DMS153 treated with DMSO at 0.1 percent for 48 hours (cell line): ENCODE results near the gene ARID1B.

Source experiments
- DNase-seq: peaks from one replicate; lab custom pipeline; 2025; ENCODE audit not compliant: unreplicated experiment; lab: John Stamatoyannopoulos, UW

The ARID1B gene

DNA sequence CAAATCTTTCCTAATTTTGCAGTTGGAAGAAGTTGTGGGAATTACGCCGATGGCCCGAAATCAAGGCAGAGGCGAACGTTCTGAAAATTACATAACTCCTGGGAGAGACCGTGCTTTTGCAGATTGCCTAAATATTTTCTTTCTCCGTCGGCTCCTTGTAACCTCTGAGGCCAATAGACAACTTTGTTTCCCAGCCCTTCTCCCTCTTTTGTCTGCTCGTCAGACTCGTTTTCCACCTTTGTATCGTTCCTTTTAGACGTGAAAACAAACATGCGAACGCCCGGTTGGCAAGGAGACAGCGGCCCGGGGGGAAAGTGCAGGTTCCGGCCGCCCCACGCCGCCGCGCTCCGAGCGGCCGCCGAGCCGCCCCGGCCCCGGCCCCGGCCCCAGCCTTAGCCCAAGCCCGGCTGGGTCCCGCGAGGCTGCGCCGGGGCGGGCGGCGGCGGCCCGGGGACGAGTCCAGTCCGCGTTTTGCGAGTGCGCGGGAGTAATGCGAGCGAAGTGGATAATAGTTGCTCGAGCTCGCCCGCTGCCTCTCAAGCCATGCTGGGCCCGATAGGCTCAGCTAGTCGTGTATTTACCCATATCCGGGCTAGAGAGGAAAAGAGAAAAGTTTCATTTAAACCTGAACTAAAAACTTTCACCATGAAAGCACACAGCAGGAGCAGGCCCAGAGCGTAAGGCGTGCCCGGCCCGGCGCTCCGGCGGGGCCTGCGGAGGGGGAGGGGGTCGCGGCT is at the start of gene ARID1B:
Gene ARID1B, plus strand, starts transcription at position 539 of the 737 bp plus-strand sequence. CDS start 303 bp downstream, outside the sequence.
- no peak for DNase-seq

DNA sequence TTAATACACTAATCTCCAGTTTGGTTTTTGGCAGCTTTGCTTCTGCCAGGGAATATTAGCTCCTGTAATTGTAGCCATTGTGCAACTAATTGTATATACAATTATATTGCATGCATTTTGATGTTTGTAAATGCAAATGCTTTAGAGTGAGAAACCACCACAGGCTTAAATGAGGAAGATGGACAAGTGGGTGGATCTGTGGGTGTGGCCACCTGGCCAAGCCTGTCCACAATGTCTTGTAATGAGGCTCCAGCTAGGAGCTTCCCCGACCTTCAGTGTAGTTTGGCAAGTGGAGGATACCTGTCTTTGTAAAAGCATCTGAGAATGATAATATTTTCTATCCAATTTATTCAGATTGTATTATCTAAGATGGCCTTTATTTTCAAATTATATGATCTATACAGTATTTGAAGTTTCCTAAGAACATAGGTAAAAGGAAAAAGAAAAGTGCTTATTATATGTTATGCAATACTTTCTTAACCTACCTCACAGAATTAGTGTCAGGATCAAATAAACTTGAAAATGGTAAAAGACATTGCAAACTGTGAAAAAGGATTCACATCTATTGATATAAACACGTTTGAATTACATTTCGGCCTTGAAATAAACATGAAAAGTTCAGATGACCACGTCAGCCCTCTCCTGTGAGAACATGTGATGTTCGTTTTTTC is 49.3 kb upstream of the ARID1B start:
- DNase-seq = no peak

DNA sequence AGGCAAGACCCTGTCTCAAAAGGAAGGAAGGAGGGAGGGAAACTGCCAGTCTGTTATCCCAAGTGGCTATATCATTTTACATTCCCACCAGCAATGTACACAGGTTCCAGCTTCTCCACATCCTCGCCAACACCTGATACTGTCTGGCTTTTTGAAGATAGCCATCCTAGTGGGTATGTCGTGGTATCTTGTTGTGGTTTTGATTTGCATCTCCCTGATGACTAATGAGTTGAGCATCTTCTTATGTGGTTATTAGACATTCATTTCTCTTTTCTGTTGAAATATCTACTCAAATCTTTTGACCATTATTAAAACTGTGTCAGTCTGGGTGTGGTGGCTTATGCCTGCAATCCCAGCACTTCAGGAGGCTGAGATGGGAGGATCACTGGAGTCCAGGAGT is 47.9 kb upstream of the ARID1B start:
- no peak for DNase-seq

DNA sequence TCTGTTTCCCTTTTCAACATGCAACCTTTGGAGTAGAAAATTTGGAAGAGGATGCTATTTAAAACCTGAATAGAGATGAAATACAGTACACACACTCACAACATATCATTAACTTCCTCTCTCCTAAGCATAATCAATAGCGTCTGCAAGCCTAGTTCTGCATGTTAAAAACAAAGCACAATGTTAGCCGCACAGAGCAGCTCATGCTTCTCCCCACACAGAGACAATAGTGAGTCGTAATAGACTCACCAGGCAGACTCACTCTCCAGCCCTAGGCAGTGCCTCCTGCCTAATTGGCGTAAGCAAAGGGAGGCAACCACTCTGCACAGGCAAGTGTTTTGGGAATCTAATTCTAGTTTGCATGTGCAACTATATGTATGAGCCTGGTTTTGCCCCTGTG is 45.8 kb upstream of the ARID1B start:
- peak; percentile 8 for DNase-seq

DNA sequence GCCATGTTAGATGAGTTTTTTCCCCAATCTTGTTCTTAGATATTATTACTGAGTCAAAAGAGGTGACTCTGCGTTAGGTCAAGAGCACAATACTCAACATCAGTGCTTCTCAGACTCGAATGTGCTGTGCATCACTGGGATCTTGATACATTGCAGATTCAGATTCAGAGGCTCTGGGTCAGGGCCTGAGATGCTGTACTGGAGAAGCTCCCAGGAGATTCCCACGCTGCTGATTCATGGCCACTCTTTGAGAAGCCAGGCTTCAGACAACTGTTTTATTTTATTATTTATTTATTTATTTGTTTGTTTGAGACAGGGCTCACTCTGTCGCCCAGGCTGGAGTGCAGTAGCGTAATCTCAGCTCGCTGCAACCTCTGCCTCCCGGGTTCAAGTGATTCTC is 41.4 kb upstream of the ARID1B start:
- no peak for DNase-seq

DNA sequence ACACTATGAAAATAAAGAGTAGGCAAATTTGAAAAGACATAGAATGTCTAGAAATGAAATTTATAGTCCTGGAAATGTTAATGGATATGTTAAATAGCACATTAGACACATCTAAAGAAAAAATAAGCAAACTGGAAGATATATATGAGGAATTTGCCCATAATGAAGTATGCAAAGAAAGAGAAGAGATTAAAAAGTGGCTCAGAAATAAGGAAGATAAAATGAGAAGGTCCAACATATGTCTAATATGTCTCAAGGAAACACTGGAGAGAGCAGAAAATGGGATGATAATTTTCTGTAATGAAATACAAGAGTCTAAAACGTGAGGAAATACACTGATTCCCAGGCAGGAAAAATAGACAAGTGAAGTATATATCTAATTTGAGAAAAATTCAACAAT is 36.6 kb upstream of the ARID1B start:
- DNase-seq = no peak

DNA sequence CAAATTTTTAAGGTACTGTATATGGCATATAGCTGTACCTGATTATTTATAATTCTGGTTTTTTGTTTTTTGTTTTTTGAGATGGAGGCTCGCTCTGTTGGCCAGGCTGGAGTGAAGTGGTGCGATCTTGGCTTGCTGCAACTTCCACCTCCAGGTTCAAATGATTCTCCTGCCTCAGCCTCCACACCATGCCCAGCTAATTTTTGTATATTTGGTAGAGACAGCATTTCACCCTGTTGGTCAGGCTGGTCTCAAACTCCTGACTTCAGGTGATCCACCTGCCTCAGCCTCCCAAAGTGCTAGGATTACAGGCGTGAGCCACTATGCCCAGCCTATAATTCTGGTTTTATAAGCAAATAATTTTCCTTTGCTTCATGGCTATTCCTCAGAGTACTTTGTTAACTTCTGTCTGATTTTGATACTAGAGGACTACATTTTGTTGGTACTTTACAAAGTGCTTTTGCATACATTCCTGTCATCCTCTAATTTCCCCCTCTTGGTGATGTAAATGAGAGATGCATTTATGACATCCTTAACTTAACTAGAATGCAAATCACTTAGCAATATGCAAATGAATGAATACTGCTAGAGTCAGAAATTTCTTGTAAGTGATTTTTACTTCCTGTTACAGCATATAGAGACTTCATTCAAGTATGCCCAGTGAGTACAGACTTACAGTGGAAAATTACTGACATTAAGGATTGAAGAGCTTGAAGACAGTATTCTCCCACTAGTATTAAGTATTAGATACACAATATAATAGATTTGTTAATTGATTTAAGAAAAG is 35.7 kb upstream of the ARID1B start:
- DNase-seq = no peak

DNA sequence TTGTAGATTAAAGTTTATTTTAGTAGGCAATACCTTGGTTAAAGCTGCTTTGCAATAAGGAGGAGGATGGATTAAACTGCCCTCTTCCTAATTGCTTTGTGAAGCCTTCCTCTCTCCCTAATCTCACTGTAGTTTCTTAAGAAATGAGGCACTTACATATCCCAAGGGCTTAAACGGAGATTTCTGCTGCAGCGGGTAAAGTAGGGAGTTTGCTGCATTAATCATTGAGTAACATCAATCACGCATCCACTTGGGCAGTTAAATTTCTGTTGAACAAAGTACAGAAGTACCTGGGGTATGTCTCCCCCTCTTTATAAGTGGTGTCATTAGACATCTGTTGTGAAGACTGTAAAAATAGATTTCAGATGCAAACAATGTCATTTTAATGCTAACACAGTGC is 29.5 kb upstream of the ARID1B start:
- no peak for DNase-seq

DNA sequence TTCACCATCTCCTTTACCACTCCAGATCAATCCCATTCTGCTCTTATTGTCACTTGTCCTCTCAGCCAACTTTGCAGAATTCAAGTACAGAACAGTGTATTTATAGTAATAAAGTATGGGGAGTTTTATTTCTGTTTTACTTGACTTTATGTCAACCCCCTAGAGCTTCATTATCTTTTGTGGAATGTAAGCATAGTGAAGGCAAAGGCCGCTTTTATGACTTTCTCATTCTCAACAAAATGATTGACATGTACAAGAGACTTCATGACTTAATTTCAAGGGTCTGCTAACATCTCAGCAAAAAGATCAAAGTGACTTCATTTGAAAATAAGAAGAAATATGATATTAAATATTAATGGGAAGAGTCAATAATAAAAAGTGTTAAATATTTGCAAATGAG is 28.7 kb upstream of the ARID1B start:
- no peak for DNase-seq

DNA sequence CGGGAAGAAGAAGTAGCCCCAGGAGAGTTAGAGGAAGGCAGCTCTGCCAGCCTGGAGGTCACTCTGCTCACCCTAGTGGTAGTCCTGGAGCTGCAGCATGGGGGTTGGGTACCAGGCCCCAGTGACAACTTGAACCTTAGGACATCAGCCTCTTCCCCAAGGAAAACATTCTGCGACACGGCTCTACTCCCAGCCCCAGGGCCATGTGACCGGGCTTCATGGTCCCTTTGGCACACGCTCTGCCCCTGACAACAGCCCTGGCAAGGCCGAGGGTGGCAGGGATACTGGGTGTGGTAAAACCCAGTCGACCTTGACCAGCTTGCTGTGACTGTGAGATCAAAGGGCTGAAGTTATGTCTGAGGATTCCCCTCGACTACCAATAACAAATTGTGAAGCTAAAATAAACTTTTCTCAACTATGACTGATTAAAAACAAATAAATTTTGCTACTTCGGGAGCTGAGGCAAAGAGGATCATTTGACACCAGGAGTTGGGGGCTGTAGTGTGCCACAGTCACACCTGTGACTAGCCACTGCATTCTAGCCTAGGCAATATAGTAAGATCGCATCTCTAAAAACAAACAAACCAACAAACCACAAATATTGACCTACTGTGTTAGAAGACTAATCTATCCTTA is 24.4 kb upstream of the ARID1B start:
- no peak for DNase-seq

DNA sequence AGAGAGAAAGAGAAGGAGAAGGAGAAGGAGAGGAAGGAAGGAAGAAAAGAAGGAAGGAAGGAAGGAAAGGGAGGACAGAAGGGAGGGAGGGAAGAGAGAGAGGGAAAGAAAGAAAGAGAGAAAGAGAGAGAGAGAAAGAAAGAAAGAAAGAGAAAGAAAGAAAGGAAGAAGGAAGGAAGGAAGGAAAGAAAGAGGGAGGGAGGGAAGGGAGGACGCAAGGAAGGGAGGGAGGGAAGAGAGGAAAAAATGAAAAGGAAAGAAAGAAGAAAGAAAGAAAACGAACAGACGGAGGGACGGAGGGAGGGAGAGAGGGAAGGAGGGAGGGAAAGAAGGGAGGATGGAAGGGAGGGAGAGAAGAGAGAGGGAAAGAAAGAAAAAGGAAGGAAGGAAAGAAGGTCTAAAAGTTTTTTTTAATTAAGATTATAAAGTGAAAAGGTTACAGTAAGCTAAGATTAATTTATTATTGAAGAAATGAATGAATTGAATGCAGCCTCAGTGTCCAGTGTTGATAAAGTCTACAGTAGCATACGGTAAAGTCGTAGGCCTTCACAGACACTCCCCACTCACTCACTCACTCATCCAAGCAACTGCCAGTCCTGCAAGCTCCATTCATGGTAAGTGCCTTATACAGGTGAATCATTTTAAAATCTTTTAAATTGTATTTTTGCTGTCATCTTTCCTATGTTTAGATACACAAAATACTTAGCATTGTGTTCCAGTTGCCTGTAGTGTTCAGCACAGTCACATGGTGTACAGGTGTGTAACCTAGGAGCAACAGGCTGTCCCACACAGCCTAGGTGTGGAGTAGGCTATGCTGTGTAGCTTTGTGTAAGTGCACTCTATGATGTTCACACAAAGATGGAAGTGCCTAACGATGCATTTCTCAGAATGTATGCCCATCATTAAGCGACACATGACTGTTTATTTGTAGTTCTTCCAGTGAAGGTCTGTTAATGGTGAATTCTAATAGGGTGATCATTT is 20.3 kb upstream of the ARID1B start:
- no peak for DNase-seq

DNA sequence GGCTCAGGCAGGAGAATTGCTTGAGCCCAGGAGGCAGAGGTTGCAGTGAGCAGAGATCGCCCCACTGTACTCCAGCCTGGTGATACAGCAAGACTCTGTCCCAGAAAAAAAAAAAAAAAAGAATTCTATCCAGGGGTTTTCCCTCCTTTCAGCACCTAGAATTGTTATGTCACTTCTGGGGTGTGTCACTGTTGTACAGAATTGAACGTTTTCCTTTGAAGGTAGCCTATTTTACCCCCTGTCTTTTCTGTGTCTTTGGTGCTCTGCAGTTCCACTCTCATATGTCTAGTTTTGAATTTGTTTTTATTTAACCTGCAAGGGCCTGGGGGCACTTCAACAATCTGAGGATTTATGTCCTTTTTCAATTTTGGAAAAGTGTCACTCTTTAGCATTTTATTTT is 19.3 kb upstream of the ARID1B start:
- no peak for DNase-seq

DNA sequence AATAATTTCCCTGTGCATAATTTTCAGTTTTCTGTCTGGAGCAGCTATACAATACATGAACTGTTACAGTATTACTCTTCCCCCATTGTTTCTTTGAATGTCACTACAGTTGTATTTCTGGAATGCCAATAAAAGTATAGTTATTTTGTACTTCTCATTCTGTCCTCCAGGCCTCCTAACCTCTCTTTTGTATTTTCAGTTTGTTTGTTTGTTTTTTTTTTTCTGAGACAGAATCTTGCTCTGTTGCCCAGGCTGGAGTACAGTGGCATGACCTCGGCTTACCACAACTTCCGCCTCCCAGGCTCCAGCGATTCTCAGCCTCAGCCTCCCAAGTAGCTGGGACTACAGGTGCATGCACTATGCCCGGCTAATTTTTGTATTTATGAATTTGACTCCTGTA is 16.8 kb upstream of the ARID1B start:
- no peak for DNase-seq

DNA sequence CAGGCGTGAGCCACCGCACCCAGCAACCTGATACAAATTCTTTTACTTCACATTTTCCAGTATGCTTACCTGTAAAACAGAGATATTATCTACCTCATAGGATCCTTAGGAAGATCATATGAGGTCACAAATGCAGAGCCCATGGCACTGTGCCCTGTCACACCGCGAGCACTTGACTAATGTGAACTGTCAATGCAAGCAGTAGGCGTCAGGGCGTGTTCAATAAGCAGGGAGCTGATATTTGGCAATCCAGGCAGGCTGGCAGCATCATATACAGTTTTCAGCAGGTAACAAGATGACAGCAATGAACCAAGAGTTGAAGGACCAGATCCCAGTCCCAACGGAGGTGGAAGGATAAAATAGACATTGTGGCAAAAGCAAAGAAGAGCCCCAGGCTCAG is 14.6 kb upstream of the ARID1B start:
- no peak for DNase-seq

DNA sequence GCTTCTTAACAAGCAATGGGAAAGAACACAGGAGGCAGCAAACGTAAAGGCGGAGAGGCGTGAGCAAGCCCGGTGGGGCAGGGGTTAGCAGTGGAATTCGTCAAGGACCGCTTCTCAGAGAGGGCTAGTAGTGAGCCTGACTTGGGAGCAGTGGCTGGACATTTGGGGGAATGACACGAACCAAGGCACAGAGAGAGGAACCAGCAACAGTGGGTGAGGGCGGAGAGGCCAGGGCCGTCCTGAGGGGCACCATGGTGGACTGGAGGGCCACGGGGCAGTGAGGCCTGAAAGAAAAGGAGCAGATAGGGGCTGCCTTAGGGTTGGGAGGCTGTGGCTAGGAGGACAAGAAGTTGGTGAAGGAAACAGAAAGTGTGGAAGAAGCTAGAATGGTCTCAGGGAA is 12.1 kb upstream of the ARID1B start:
- no peak for DNase-seq

DNA sequence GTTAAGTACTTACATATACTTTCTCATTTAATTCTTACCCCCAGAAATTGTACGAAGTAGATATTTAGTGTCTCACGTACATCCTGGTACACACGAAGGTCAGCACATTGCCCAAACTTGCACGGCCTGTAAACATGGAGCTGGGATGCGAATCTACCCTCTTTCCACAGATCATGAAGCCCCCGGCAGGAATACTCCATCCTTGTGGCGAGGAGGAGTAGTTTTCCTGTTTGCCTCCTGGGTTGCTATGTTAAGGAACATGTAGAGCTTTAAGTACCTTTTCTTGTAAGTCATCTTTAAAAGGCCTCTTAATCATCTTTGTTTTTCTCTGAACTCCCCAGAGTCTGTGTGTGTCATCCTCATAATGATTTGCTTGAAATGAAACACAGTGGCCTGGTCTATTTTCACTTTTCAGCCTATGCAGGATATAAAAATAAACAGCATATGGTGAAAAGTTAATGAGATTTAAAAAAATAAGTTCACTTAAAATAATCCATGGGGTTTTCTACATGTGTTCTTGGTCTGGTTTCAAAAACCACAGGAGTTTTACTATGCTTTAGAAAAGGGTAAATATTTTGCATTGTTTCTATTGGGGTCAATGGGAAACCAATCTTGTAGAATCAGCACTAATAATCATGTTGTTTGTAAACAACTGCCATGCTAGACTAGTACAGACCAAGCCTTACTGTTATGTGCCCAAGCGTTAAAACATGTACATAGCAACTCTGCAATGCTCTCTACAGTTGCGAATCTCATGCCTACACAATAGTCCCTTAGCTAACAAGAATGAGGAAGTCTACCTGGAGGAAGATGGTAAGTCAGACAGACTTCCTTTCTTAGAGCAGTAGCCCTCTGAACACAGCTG is 9.3 kb upstream of the ARID1B start:
- no peak for DNase-seq

DNA sequence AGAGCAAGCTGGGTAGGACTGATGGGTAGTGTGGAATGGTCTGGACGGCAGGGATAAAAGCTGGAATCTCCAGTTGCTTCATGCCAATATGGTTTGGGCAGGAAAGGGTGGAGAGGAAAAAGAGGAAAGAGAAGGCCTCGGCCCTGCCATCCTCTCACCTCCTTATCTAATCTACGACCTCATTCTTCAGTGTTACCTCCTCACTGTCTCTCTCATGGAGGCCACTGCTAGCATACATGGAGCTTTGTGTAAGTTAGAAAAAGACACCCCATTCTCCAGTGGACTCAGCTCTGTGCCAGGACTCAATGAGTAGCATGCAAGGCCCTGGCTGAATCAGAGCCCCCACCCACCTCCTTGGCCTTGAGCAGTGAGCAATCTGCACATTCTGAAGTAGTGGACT is 6.1 kb upstream of the ARID1B start:
- DNase-seq = no peak

DNA sequence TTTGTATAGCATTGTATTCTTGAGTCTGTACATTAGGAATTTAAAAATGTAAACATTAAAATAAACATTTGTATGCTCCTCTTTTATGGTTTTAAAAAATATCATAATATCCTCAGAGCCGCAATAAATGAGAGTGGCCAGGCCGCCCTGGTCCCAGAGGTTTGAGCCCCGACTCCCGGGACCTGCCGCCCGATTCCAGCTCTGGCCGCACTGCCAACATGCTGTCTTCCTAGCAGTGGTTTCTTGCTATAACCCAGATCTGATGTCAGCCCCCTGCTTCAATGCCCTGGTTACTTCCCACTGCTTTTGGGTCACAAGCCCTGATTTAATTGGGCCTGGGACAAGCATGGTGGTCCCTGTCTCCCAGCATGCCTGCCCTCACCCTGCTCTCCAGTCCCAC is 5.4 kb upstream of the ARID1B start:
- no peak for DNase-seq

DNA sequence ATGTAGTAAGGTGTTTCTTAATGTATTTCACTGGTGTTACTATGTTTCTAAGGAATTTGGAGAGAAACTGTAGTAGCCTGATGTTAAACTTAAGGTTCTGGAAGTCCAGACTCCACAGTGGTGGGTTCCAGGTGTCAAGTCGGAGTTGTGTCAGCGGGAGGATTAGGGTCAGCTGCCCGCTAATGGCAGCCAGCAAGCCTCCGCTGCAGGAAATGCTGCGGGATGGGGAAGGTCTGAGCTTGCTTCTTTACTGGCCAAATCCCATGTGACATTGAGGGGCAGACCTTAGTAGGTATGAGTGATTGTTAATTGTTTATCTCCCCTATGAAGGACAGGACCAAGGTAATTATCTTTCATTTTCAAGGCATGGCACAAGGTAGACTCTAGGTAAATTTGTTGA is 3.7 kb upstream of the ARID1B start:
- no peak for DNase-seq
